ENCODE data around the gene PLEKHA6.

DNA sequence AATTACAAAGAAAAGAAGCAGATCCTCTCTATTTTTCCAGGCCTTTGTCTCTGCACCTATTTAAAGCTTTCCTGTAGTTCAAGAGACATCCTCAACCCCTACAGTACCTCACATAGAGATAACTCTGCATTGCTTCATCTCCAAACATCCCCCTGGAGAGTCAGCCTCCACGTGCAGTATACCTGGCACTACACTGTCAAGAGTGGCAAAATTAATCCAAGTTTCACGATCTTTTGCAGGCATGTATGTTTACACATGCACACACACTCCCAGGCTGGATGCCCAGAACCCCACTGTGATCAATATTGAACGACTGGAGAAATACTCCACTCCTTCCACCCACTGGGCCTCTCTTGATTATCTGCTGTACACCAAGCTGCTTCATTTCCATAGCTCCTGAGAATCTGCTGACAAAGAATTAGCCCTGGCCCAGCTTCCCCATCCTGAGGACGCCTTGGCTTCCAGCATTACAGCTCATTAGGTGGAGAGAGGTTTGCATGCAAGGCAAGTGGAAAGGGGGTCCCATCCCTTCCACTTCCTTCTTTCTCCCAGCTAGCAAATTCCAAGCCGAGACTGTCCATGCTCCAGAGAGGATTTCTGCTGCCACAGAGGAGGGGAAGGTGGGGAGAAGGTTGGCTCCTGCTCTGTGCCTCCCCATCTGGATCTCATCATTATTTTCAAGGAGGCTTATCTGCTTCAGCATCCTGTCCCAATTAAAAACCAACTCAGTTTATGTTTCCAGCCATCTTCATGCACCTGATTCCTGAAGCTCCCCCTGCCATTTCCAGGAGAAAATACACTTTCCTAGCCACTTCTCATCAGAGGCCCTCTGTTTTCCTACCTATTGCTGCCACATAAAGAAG lies 79.4 kb downstream of the PLEKHA6 start:
- TF ChIP-seq POLR2A (IDR thresholded peaks at IDR 0.05; ENCODE audit: low read length), result no peak
- no peak for TF ChIP-seq GATA1 (IDR thresholded peaks at IDR 0.05; ENCODE audit: low read depth, low read length)

Data from erythroblast (primary cell).